Peyer's patch (tissue), 4 donors: ENCODE data around the gene PALLD. TPM values are rescaled to one million over a fixed set of nuclear protein-coding genes. Genes with fewer than 3 reads are reported as not detected.
"Not testable (repeated sequence)": the region's sequence is repeated elsewhere in the genome, so short reads cannot be mapped to it uniquely, and the experiment has no call there.

Source experiments
- DNase-seq, 3 donors: peaks; one replicate each; pipeline ENCODE4 v3.0.0-alpha.2; 2017 to 2019
- H3K27ac ChIP-seq, 4 donors: fragments of 200-600 bp; sonication (generic); one replicate each; pipeline ENCODE4 v1.5.1; 2016 to 2019
- H3K27me3 ChIP-seq, 2 donors: fragments of 200-600 bp; sonication (generic); one replicate each; pipeline ENCODE4 v1.5.1; 2019
- H3K36me3 ChIP-seq, 3 donors: fragments of 200-600 bp; sonication (generic); one replicate each; pipeline ENCODE4 v1.5.1; 2016 to 2019
- H3K4me1 ChIP-seq, 4 donors: fragments of 200-600 bp; sonication (generic); one replicate each; pipeline ENCODE4 v1.5.1; 2016 to 2019
- H3K4me3 ChIP-seq, 4 donors: fragments of 200-600 bp; sonication (generic); 1 replicate in 3 of 4; 2 replicates in 1 of 4; pipeline ENCODE4 v1.5.1; 2016 to 2019; ENCODE audit warnings: mild to moderate bottlenecking in 1 of 4
- H3K9me3 ChIP-seq, 4 donors: fragments of 200-600 bp; sonication (generic); one replicate each; pipeline ENCODE4 v1.5.1; 2016 to 2019; ENCODE audit warnings: mild to moderate bottlenecking in 1 of 4
- CTCF ChIP-seq, 6 experiments: fragments of 450-650 bp in 4 of 6; fragments of 200-600 bp in 2 of 6; sonication (generic) in 1 of 6; IDR thresholded peaks; one replicate each; pipeline ENCODE4 v1.5.1; 2017 to 2019; ENCODE audit warnings: antibody characterized with exemption in 6 of 6, mild to moderate bottlenecking in 3 of 6, moderate library complexity in 1 of 6
- POLR2A ChIP-seq, 2 donors: fragments of 450-650 bp; IDR thresholded peaks; one replicate each; pipeline ENCODE4 v1.5.1; 2017; ENCODE audit warnings: antibody characterized with exemption in 2 of 2, mild to moderate bottlenecking in 2 of 2, moderate library complexity in 2 of 2
- total RNA-seq, 4 donors: library from RNA; depleted of rRNA; stranded (reverse); fragments of >200 nt; gene quantifications; one replicate each; pipeline ENCODE4 v1.1.0, GENCODE V29; 2016

Gene PALLD
- 100 to 1,000 TPM in 1 of 4 donors, 10 to 100 TPM in 3; 68.0 to 175 (median 78.4) TPM for total RNA-seq

DNA sequence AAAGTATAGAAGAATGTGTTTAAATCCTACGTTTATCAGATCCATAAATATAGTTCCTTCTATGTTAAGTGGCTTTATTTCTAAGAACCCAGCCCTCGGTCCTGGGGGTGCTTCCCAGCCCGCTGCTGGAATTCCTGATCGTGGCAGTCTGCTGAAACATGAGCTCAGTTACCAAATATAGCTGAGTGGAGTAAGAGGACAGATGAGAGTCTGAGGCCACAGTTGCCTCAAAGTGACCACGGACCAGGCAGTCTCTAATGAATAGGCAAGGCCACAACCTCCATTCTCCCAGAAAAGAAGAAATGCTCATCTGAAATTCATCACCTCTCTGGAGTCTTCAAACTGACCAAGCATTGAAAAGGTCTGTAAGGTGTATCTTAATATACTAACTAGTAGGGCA lies at the start of gene PALLD:
Gene PALLD (plus strand): TSS at position 219 of the 400 bp plus-strand sequence.
- TF ChIP-seq CTCF (IDR thresholded peaks at IDR 0.05), result no peak
- no peak for TF ChIP-seq POLR2A (IDR thresholded peaks at IDR 0.05)
- Histone ChIP-seq H3K27ac (no peak within 1 kb of the TSS), H3K4me3 (no peak within 1 kb of the TSS), H3K36me3 (no peaks in the 10 kb centered on the region), H3K4me1 (no peaks in the 10 kb centered on the region), H3K9me3 (no peaks in the 10 kb centered on the region), H3K27me3 (no peaks in the 10 kb centered on the region)
- DNase-seq, result no peak

- H3K4me1 ChIP-seq, H3K9me3 ChIP-seq, H3K27ac ChIP-seq, H3K27me3 ChIP-seq, H3K4me3 ChIP-seq, DNase-seq: not testable (repeated sequence)
- H3K36me3 ChIP-seq, result peaks cover 0 to 13% (median 0%) of the 10 kb centered on the region in 3 donors
Measured at GRCh38 chr4:168449063-168449462, 47.8 kb upstream of the PALLD start.

DNA sequence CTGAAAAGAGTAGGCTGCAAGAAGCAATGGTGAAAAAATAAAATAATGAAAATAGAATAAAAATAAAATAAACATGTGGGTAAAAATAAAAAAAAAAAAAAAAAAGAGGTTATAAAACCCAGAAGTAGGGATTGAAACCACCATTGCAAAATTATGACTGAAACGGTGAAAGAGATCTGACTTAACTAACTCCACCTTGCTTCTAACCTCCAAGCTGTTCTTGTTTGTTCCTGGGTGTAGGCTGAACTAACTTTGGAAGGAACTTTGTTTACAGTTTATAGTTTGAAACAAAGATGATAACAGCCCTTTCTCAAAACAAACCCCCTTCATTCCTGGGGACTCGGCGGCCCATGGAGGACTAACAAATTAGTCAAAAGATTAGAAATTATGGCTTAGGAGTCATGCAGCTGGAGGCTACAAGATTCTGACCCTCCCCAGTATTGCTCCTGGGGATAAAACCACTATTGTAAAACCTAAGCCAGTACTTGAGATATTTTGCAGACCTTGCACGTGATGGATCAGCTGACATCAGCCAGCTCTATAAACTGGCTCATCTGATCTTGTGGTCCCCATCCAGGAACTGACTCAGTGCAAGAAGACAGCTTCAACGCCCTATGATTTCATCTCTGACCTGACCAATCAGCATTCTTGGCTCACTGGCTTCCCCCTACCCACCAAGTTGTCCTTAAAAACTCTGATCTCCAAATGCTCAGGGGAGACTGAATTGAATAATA lies 47.0 kb upstream of the PALLD start:
- Histone ChIP-seq H3K36me3 (peaks cover 0 to 13% (median 0%) of the 10 kb centered on the region in 3 donors), H3K27me3 (no peaks in the 10 kb centered on the region), H3K9me3 (no peaks in the 10 kb centered on the region), H3K4me1 (no peaks in the 10 kb centered on the region), H3K4me3 (no peak overlapping the region), H3K27ac (no peak overlapping the region)
- TF ChIP-seq POLR2A (IDR thresholded peaks at IDR 0.05) (no peak), CTCF (IDR thresholded peaks at IDR 0.05) (no peak)
- DNase-seq, result no peak

- H3K27ac ChIP-seq, result no peak overlapping the region
- no peak overlapping the region for H3K4me3 ChIP-seq
- no peak for DNase-seq
- no peak for TF ChIP-seq POLR2A (IDR thresholded peaks at IDR 0.05)
- TF ChIP-seq CTCF (IDR thresholded peaks at IDR 0.05), result no peak
- H3K9me3 ChIP-seq, result no peaks in the 10 kb centered on the region
- no peaks in the 10 kb centered on the region for H3K27me3 ChIP-seq
- H3K4me1 ChIP-seq, result no peaks in the 10 kb centered on the region
- H3K36me3 ChIP-seq, result peaks cover 0 to 13% (median 0%) of the 10 kb centered on the region in 3 donors
Measured at GRCh38 chr4:168451331-168451730, 45.5 kb upstream of the PALLD start.

DNA sequence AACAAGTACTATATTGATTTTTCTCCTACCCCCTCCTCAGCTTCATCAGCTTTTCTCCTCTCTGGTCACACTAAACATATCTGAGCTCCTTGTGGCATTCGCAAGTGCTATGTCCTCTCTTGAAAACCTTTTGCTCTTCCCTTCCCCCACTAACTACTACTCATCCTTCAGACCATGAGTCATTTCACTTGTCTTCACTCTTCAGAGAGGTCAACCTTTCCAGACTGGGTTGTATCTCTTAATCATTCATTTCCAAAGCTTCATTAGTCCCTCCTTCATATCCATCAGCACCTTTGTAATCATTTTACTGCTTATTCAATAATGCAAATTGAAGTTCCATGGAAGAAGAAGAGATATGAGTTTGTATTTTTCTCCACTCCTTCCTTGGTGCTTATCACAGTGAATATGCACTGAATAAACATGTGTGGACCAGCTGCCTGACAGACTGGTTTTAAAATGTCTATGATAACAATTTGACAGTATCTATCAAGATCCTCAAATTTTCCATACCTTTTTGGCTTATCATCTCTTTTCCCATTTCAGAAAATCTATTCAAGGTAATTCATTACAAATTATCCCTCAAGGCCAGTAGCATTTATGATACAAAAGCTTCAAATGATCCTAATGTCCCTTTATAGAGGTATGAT lies 45.0 kb upstream of the PALLD start:
- Histone ChIP-seq H3K4me1 (no peaks in the 10 kb centered on the region), H3K9me3 (no peaks in the 10 kb centered on the region), H3K4me3 (no peak overlapping the region), H3K36me3 (peaks cover 0 to 13% (median 0%) of the 10 kb centered on the region in 3 donors), H3K27me3 (no peaks in the 10 kb centered on the region), H3K27ac (no peak overlapping the region)
- TF ChIP-seq POLR2A (IDR thresholded peaks at IDR 0.05) (no peak), CTCF (IDR thresholded peaks at IDR 0.05) (no peak)
- no peak for DNase-seq

- Histone ChIP-seq H3K9me3 (no peaks in the 10 kb centered on the region), H3K36me3 (peaks cover 0 to 9% (median 0%) of the 10 kb centered on the region in 3 donors)
- TF ChIP-seq CTCF (IDR thresholded peaks at IDR 0.05), result no peak
Measured at GRCh38 chr4:168453146-168453545, 43.7 kb upstream of the PALLD start.

GRCh38 chr4:168458256-168458655 lies 38.6 kb upstream of the PALLD start:
- DNase-seq, H3K36me3 ChIP-seq, H3K27ac ChIP-seq, H3K9me3 ChIP-seq, H3K27me3 ChIP-seq, H3K4me1 ChIP-seq, H3K4me3 ChIP-seq: not testable (repeated sequence)

More at GRCh38 chr4:168453146-168453545, 43.7 kb upstream of the PALLD start:
- Histone ChIP-seq H3K27me3 (no peaks in the 10 kb centered on the region), H3K27ac (no peak overlapping the region), H3K4me1 (no peaks in the 10 kb centered on the region), H3K4me3 (no peak overlapping the region)
- no peak for DNase-seq
